SH-SY5Y (cell line): ENCODE results near the gene HRC.

Experiments used
- GATA2 ChIP-seq: IDR thresholded peaks from 2 replicates; pipeline ENCODE4 v1.6.1; 2011; ENCODE audit warnings: mild to moderate bottlenecking, low read depth, low read length
- GATA3 ChIP-seq: IDR thresholded peaks from 2 replicates; pipeline ENCODE4 v1.6.1; 2011; ENCODE audit warnings: low read depth, mild to moderate bottlenecking, low read length, moderate library complexity

The HRC gene

GRCh38 chr19:49167857-49168409 is 12.7 kb upstream of the HRC start:
- TF ChIP-seq GATA2 (no peak), GATA3 (no peak)

GRCh38 chr19:49165865-49166301 is 10.7 kb upstream of the HRC start:
- TF ChIP-seq GATA2 (no peak), GATA3 (no peak)

- TF ChIP-seq GATA2 (no peak), GATA3 (no peak)
These were observed 10.0 kb upstream of the HRC start for GRCh38 chr19:49165111-49165750.

- TF ChIP-seq GATA3 (no peak), GATA2 (no peak)
These were observed 6.8 kb upstream of the HRC start for GRCh38 chr19:49161987-49162386.

- TF ChIP-seq GATA2 (no peak), GATA3 (no peak)
These were observed 5.4 kb upstream of the HRC start for GRCh38 chr19:49160450-49161189.

GRCh38 chr19:49157445-49158224 is 2.4 kb upstream of the HRC start, which contains the start of gene TRPM4:
TSS of gene TRPM4 (plus strand) at chr19:49157792. CDS start at chr19:49157867, 75 bp downstream.
- no peak for TF ChIP-seq GATA3
- TF ChIP-seq GATA2, result no peak

GRCh38 chr19:49155820-49156346 is 687 bp upstream of the HRC start:
- TF ChIP-seq GATA3, result no peak
- TF ChIP-seq GATA2, result no peak

- no peak for TF ChIP-seq GATA3
- no peak for TF ChIP-seq GATA2
These were observed 917 bp downstream of the HRC start for GRCh38 chr19:49154279-49154678.

GRCh38 chr19:49153167-49153809 is 1.9 kb downstream of the HRC start:
- TF ChIP-seq GATA2, result no peak
- no peak for TF ChIP-seq GATA3

GRCh38 chr19:49152119-49152550 is 3.1 kb downstream of the HRC start:
- no peak for TF ChIP-seq GATA2

- no peak for TF ChIP-seq GATA2
- TF ChIP-seq GATA3, result no peak
These were observed 3.7 kb downstream of the HRC start for GRCh38 chr19:49151267-49152118.

GRCh38 chr19:49150944-49151243 is 4.3 kb downstream of the HRC start:
- TF ChIP-seq GATA3, result no peak
- no peak for TF ChIP-seq GATA2

- no peak for TF ChIP-seq GATA2
- no peak for TF ChIP-seq GATA3
These were observed 4.9 kb downstream of the HRC start for GRCh38 chr19:49150106-49150943.
